GM06990 (cell line): ENCODE measurements around the gene MLX.
"Not testable (repeated sequence)": the region's sequence is repeated elsewhere in the genome, so short reads cannot be mapped to it uniquely, and the experiment has no call there.

Experiments
- DNase-seq: peaks from one replicate; pipeline ENCODE4 v3.0.0-alpha.2; 2011; ENCODE audit not compliant: insufficient read length; ENCODE audit errors: extremely low read depth
- H3K27me3 ChIP-seq: replicated peaks from 2 replicates; pipeline ENCODE4 v1.6.0; 2011; ENCODE audit warnings: low read length; ENCODE audit not compliant: control insufficient read depth, insufficient read depth
- H3K36me3 ChIP-seq: 2 replicates; pipeline ENCODE4 v1.5.1; 2011; ENCODE audit warnings: low read length; ENCODE audit not compliant: control insufficient read depth, insufficient read depth
- H3K4me3 ChIP-seq: replicated peaks from 2 replicates; pipeline ENCODE4 v1.5.1; 2011; ENCODE audit warnings: low read depth, mild to moderate bottlenecking, control low read depth, low read length
- TF ChIP-seq, protein P1 (sequence below): IDR thresholded peaks from 2 replicates; pipeline ENCODE4 v1.5.1; 2011; ENCODE audit warnings: low read length, control low read depth, mild to moderate bottlenecking, inconsistent platforms; ENCODE audit not compliant: insufficient read depth, poor library complexity, severe bottlenecking

The MLX gene

DNA sequence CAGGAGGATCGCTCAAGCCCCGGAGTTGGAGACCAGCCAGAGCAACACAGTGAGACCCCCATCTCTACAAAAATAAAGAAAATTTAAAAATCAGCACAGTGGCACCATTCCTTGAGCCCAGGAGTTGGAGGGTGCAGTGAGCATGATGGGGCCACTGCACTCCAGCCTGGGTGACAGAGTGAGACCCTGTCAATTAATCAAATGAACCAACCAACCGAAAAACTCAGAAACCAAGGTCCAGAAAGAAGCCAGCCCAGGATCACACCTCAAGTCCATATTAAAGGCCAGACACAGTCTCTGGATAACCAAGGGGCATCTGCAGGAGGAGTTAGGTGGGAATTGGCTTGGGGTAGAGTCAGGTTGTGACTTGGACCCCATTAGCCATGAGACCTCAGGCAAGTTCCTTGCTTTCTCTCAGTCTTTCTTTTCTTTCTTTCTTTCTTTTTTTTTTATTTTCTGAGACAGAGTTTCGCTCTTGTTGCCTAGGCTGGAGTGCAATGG, 11.7 kb upstream of the MLX start:
- TF ChIP-seq, protein P1, sequence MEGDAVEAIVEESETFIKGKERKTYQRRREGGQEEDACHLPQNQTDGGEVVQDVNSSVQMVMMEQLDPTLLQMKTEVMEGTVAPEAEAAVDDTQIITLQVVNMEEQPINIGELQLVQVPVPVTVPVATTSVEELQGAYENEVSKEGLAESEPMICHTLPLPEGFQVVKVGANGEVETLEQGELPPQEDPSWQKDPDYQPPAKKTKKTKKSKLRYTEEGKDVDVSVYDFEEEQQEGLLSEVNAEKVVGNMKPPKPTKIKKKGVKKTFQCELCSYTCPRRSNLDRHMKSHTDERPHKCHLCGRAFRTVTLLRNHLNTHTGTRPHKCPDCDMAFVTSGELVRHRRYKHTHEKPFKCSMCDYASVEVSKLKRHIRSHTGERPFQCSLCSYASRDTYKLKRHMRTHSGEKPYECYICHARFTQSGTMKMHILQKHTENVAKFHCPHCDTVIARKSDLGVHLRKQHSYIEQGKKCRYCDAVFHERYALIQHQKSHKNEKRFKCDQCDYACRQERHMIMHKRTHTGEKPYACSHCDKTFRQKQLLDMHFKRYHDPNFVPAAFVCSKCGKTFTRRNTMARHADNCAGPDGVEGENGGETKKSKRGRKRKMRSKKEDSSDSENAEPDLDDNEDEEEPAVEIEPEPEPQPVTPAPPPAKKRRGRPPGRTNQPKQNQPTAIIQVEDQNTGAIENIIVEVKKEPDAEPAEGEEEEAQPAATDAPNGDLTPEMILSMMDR: no peak
- no peaks in the 10 kb centered on the region; the same call in 1 of the 2 replicates for H3K36me3 ChIP-seq
- peak overlapping the region; percentile 99 for H3K4me3 ChIP-seq
- DNase-seq: no peak
- no peaks in the 10 kb centered on the region for H3K27me3 ChIP-seq

DNA sequence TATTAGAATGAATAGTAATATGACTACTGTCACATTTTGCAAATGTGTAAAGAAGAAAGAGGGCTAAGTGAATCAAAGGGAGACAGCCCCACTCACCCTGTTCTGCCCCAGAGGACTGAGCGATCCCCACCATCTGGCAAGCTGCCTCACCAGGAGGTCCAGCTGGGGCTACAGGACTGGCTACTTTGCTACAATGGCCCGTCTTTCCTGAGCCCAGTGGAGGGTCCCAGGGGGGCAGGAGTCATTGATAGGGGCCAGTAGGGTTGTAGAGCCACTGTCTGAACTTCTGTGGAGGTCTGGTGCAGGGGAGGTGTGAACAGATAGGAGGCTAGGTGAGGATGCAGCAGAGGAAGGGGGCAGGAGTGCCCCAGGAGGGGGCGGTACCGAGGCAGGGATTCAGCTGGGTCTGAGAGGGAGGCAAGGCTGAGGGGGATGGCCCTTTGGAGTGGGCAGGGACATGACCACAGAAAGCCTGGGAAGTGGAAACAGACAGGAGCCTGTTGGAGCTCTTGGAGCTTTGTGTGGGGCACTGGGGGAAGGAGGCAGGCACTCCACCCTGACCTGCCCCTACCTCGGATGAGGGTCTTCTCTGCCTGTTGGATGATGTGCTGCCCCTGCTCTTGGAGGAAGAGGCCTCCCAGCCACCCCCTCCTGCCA, 10.8 kb upstream of the MLX start:
- not testable (repeated sequence) for H3K4me3 ChIP-seq, H3K36me3 ChIP-seq, DNase-seq, H3K27me3 ChIP-seq
- TF ChIP-seq, protein P1: peak; percentile 21

- no peak overlapping the region for H3K4me3 ChIP-seq
- TF ChIP-seq, protein P1: no peak
- no peaks in the 10 kb centered on the region for H3K27me3 ChIP-seq
- DNase-seq: no peak
- peaks cover 4% of the 10 kb centered on the region for H3K36me3 ChIP-seq
These were observed 7.8 kb upstream of the MLX start for GRCh38 chr17:42559075-42559474.

- Histone ChIP-seq H3K36me3 (peaks cover 16% of the 10 kb centered on the region), H3K27me3 (no peaks in the 10 kb centered on the region), H3K4me3 (no peak overlapping the region)
- TF ChIP-seq, protein P1: no peak
- no peak for DNase-seq
These were observed 6.7 kb upstream of the MLX start for GRCh38 chr17:42560246-42560645.

DNA sequence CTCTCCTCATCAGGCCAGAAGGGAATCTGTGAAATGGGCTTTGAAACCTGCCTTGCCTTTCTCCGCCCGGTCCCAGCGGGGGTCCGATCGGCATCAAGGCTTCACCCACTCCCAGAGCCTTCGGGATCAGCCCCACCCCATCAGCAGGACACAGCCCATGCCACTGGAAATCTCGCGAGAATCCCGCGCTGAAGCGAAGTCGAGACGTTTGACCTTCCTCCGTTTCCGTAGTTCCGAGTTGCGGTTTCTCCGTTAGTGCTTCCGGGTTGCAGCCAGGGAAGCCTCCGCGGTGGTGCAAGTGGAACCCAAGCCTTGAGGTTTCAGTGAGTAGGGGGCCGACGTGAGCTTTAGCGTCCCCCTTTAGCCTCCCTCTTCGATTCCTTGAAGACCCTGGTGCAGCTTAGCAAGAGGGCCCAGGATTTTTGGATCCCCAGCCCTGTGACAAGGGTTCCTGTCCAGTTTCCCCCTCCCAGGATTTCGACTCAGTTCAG, 5.0 kb upstream of the MLX start, which contains the start of gene COASY:
COASY (plus strand) TSS at position 252 of the 491 bp plus-strand sequence. CDS start 475 bp downstream, outside the sequence.
- Histone ChIP-seq H3K27me3 (no peaks in the 10 kb centered on the region), H3K4me3 (peak within 1 kb of the TSS; percentile 97), H3K36me3 (peaks cover 29% of the 10 kb centered on the region)
- peak; percentile 86 for DNase-seq
- TF ChIP-seq, protein P1: no peak
